Tibial nerve (tissue), 4 donors: Measurements from ENCODE around the gene MAP4. TPM values are rescaled to one million over a fixed set of nuclear protein-coding genes. Genes with fewer than 3 reads are reported as not detected.

Experiments used
- DNase-seq, 2 donors: peaks; one replicate each; pipeline ENCODE4 v3.0.0-alpha.2; 2019; ENCODE audit warnings: low spot score in 2 of 2
- H3K27ac ChIP-seq, 4 donors: fragments of 200-600 bp; sonication (generic) in 3 of 4; one replicate each; pipeline ENCODE4 v1.5.1; 2017 to 2019; ENCODE audit warnings: mild to moderate bottlenecking in 1 of 4
- H3K27me3 ChIP-seq, 2 donors: fragments of 200-600 bp; sonication (generic) in 1 of 2; one replicate each; pipeline versions ENCODE4 v1.5.1 to v1.6.0; 2017 to 2019
- H3K36me3 ChIP-seq, 3 donors: fragments of 200-600 bp; sonication (generic); one replicate each; pipeline ENCODE4 v1.5.1; 2018 to 2019
- H3K4me1 ChIP-seq, 4 donors: fragments of 200-600 bp; sonication (generic) in 3 of 4; one replicate each; pipeline ENCODE4 v1.5.1; 2017 to 2019
- H3K4me3 ChIP-seq, 4 donors: fragments of 200-600 bp; sonication (generic) in 3 of 4; one replicate each; pipeline ENCODE4 v1.5.1; 2017 to 2019; ENCODE audit warnings: mild to moderate bottlenecking in 1 of 4, moderate library complexity in 1 of 4
- H3K9me3 ChIP-seq, 4 donors: fragments of 200-600 bp; sonication (generic) in 3 of 4; one replicate each; pipeline ENCODE4 v1.5.1; 2017 to 2019
- EP300 ChIP-seq, 2 donors: sonication (generic); formaldehyde crosslinking; IDR thresholded peaks; one replicate each; pipeline ENCODE4 v1.6.1; 2017; ENCODE audit warnings: antibody characterized with exemption in 2 of 2, mild to moderate bottlenecking in 1 of 2
- POLR2A ChIP-seq, 2 donors: fragments of 450-650 bp; IDR thresholded peaks; one replicate each; pipeline ENCODE4 v1.6.1; 2017; ENCODE audit warnings: antibody characterized with exemption in 2 of 2, mild to moderate bottlenecking in 2 of 2, moderate library complexity in 2 of 2
- WGBS, 2 donors: methylation state at CpG; one replicate each; pipeline ENCODE4 v1.1.5; 2018; 5-methylcytosine and 5-hydroxymethylcytosine counted together
- total RNA-seq, 4 donors: library from RNA; depleted of rRNA; stranded (reverse); fragments of >200 nt; gene quantifications; one replicate each; pipeline ENCODE4 v1.1.0, GENCODE V29; 2016
- TF ChIP-seq, protein P1 (sequence below), 5 experiments: fragments of 200-600 bp in 3 of 5; fragments of 450-650 bp in 2 of 5; sonication (generic) in 3 of 5; IDR thresholded peaks; one replicate each; pipeline ENCODE4 v1.5.1; 2016 to 2019; ENCODE audit warnings: antibody characterized with exemption in 5 of 5, mild to moderate bottlenecking in 3 of 5, moderate library complexity in 2 of 5

MAP4 gene
- total RNA-seq, 4 donors from 2014 or later: 201 to 239 (median 231) TPM

DNA sequence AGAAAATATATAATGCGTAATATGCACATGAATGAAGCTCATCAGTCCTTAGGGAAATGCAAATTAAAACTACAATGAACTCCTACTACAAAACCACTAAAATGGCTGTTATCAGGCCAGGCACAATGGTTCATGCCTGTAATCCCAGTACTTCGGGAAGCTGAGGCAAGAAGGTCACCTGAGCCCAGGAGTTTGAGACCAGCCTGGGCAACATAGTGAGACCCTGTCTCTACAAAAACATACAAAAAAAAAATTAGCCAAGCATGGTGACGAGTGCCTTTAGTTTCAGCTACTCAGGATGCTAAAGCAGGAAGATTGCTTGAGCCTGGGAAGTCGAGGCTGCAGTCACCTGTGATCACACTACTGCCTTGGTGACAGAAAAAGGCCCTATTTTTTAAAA, 85.2 kb downstream of the MAP4 start:
- WGBS, 2 donors: 91 to 94% methylated on average over 4 of the region's 4 CpGs
- H3K4me3 ChIP-seq: no peak overlapping the region
- DNase-seq: no peak
- no peaks in the 10 kb centered on the region for H3K9me3 ChIP-seq
- no peak overlapping the region for H3K27ac ChIP-seq
- H3K4me1 ChIP-seq: no peaks in the 10 kb centered on the region
- H3K36me3 ChIP-seq: peaks cover 0 to 20% (median 0%) of the 10 kb centered on the region in 3 donors
- TF ChIP-seq EP300 (IDR thresholded peaks at IDR 0.05) (no peak), POLR2A (IDR thresholded peaks at IDR 0.05) (no peak)
- TF ChIP-seq, protein P1, sequence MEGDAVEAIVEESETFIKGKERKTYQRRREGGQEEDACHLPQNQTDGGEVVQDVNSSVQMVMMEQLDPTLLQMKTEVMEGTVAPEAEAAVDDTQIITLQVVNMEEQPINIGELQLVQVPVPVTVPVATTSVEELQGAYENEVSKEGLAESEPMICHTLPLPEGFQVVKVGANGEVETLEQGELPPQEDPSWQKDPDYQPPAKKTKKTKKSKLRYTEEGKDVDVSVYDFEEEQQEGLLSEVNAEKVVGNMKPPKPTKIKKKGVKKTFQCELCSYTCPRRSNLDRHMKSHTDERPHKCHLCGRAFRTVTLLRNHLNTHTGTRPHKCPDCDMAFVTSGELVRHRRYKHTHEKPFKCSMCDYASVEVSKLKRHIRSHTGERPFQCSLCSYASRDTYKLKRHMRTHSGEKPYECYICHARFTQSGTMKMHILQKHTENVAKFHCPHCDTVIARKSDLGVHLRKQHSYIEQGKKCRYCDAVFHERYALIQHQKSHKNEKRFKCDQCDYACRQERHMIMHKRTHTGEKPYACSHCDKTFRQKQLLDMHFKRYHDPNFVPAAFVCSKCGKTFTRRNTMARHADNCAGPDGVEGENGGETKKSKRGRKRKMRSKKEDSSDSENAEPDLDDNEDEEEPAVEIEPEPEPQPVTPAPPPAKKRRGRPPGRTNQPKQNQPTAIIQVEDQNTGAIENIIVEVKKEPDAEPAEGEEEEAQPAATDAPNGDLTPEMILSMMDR (IDR thresholded peaks at IDR 0.05): no peak
- no peaks in the 10 kb centered on the region for H3K27me3 ChIP-seq

DNA sequence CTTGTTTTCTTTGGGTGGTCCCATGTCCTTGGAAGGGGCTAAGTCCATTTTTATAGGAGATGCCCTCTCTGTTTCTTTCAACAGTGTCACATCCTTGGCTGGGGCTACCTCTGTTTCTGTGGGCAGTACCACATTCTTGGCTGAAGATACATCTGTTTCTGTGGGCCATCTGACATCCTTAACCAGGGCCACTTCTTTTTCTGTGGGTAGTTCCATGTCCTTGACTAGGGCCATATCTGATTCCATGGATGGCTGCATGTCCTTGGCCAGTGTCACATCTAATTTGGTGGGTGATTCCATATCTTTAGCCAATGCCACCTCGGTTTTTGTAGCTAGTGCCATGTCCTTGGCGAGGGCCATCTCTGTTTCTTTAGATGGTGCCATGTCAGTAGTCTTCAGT, 99.5 kb downstream of the MAP4 start:
- Histone ChIP-seq H3K4me1 (no peaks in the 10 kb centered on the region), H3K27ac (no peak overlapping the region), H3K4me3 (no peak overlapping the region), H3K36me3 (peaks cover 0 to 91% (median 19%) of the 10 kb centered on the region in 3 donors), H3K27me3 (no peaks in the 10 kb centered on the region), H3K9me3 (no peaks in the 10 kb centered on the region)
- 96 to 97% methylated on average over 2 of the region's 2 CpGs for WGBS, 2 donors
- TF ChIP-seq, protein P1 (IDR thresholded peaks at IDR 0.05): no peak
- DNase-seq: no peak

DNA sequence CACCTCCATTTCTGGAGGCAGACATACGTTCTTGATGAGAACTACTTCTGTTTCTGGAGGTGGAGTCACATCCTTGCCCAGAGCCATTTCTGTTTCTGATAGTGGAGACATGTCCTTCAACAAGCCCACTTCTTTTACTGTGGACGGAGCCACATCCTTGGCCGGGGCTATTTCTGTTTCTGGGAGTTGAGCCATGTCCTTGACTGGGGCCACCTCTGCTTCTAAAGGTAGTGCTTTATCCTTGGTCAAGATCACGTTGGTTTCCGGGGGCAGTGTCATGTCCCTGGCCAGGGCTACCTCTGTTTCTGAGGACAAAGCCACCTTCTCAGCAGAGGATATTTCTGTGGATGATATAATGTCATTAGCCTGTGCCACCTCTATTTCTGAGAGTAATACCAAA, 100.0 kb downstream of the MAP4 start:
- Histone ChIP-seq H3K4me1 (no peaks in the 10 kb centered on the region), H3K27me3 (no peaks in the 10 kb centered on the region), H3K27ac (no peak overlapping the region), H3K9me3 (no peaks in the 10 kb centered on the region), H3K4me3 (no peak overlapping the region), H3K36me3 (peaks cover 0 to 90% (median 22%) of the 10 kb centered on the region in 3 donors)
- TF ChIP-seq EP300 (IDR thresholded peaks at IDR 0.05) (no peak), POLR2A (IDR thresholded peaks at IDR 0.05) (no peak)
- TF ChIP-seq, protein P1 (IDR thresholded peaks at IDR 0.05): no peak
- no peak for DNase-seq
- WGBS, 2 donors: 89 to 90% methylated on average over 5 of the region's 5 CpGs

DNA sequence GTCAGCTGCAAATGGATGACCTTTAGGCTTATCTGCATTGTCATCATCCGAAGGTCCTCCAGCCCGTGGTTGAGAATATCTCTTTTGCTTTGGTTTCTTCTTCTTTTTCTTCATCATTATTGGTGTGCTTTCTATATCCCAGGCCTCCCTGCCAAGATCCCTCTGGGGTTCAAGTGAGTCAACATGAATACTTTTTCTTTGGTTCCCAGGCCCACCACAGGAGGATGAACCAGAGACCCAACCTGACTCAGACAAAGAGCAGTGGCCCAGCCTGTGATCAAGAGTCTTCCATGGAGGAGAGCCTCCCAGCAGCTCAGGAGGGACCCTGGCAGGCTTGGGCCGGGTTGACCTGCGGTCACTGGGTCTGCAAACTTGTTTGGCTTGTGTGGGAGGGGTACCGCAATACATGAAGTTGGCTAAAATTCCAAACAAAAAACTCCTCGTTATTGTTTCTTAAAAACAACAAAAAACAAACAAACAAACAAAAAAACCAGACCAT, 104.2 kb downstream of the MAP4 start:
- peaks cover 0 to 82% (median 20%) of the 10 kb centered on the region in 3 donors for H3K36me3 ChIP-seq
- H3K9me3 ChIP-seq: no peaks in the 10 kb centered on the region
- 88 to 89% methylated on average over 6 of the region's 6 CpGs for WGBS, 2 donors
- H3K27ac ChIP-seq: no peak overlapping the region
- no peak for DNase-seq
- H3K27me3 ChIP-seq: no peaks in the 10 kb centered on the region
- no peaks in the 10 kb centered on the region for H3K4me1 ChIP-seq
- TF ChIP-seq, protein P1 (IDR thresholded peaks at IDR 0.05): no peak
- TF ChIP-seq POLR2A (IDR thresholded peaks at IDR 0.05) (no peak), EP300 (IDR thresholded peaks at IDR 0.05) (no peak)
- no peak overlapping the region for H3K4me3 ChIP-seq

DNA sequence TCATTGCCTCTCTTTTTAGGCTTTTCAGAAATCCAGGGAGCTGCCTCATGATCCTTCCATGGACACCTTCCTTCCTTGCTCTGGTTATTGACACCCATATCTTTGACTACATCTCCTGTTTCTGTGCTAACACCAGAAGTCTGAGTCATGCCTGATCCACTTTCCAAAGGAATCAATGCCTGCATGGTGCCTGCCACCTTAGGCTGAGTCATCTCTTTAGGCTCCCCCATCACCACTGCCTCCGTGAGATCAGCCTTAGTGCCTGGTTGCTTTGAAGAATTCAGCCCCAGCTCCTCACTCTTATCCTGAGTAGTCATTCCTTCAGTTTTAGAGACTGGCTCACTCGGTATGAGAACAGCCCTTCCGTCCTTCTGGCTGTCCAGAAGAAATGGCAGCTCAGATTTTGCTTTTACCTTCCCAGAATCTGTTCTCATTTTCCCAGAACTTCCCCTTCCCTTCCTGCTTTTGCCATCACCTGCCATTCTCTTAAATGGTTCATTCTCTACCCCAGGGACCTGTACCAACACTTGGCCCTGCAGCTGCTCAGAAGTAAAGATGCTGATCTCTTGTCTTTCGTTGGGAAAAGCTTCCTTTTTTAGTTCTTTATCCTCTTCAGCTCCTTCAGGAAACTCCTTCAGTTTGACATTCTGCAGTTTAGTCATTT, 105.3 kb downstream of the MAP4 start:
- Histone ChIP-seq H3K27ac (no peak overlapping the region), H3K4me3 (no peak overlapping the region), H3K27me3 (no peaks in the 10 kb centered on the region), H3K9me3 (no peaks in the 10 kb centered on the region), H3K4me1 (no peaks in the 10 kb centered on the region), H3K36me3 (peaks cover 0 to 81% (median 14%) of the 10 kb centered on the region in 3 donors)
- DNase-seq: no peak
- TF ChIP-seq POLR2A (IDR thresholded peaks at IDR 0.05): no peak
- no peak for TF ChIP-seq EP300 (IDR thresholded peaks at IDR 0.05)
- TF ChIP-seq, protein P1 (IDR thresholded peaks at IDR 0.05): no peak
- WGBS, 2 donors: 81 to 88% methylated on average over 4 of the region's 4 CpGs
